ENCODE data around the gene MPPED2. TPM values are rescaled to one million over a fixed set of nuclear protein-coding genes. Genes with fewer than 3 reads are reported as not detected.

MPPED2 gene
- total and polyA plus RNA-seq, 4 donors, result 0.11 to 5.6 (median 1.1) TPM

DNA sequence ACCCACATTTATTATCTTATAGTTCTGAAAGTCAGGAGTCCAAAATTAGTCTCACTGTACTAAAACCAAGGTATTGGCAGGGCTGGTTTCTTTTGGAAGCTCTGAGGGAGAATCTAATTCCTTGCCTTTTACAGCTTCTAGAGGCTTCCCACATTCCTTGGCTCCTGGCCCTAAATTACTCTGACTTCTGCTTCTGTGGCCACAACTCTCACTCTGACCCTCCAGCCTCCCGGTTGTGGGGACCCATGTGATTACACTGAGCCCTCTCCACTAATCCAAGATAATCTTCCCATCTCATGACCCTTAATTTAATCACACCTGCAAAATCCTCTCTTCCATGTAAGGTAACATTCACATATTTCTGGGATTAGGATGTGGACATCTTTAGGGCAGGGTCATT is 152.3 kb downstream of the MPPED2 start:
- Histone ChIP-seq H3K9me3 (ENCODE audit: control insufficient read depth in 4 of 4, insufficient read depth in 3 of 4, low read length in 3 of 4) (no peaks in the 10 kb centered on the region), H3K27ac (ENCODE audit: low read depth in 1 of 2, low read length in 1 of 2) (no peak overlapping the region), H3K36me3 (ENCODE audit: control insufficient read depth in 4 of 4, insufficient read depth in 4 of 4, low read length in 4 of 4) (no peaks in the 10 kb centered on the region), H3K27me3 (ENCODE audit: control insufficient read depth in 3 of 3, insufficient read depth in 3 of 3, low read length in 2 of 3) (no peaks in the 10 kb centered on the region), H3K4me1 (ENCODE audit: control insufficient read depth in 5 of 5, insufficient read depth in 5 of 5, low read length in 5 of 5) (peaks cover 0 to 10% (median 2%) of the 10 kb centered on the region in 5 donors), H3K9ac (ENCODE audit: insufficient read depth in 1 of 2, low read length in 2 of 2) (no peak overlapping the region), H3K4me3 (no peak overlapping the region)
- TF ChIP-seq, protein P1, sequence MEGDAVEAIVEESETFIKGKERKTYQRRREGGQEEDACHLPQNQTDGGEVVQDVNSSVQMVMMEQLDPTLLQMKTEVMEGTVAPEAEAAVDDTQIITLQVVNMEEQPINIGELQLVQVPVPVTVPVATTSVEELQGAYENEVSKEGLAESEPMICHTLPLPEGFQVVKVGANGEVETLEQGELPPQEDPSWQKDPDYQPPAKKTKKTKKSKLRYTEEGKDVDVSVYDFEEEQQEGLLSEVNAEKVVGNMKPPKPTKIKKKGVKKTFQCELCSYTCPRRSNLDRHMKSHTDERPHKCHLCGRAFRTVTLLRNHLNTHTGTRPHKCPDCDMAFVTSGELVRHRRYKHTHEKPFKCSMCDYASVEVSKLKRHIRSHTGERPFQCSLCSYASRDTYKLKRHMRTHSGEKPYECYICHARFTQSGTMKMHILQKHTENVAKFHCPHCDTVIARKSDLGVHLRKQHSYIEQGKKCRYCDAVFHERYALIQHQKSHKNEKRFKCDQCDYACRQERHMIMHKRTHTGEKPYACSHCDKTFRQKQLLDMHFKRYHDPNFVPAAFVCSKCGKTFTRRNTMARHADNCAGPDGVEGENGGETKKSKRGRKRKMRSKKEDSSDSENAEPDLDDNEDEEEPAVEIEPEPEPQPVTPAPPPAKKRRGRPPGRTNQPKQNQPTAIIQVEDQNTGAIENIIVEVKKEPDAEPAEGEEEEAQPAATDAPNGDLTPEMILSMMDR (IDR thresholded peaks at IDR 0.05; ENCODE audit: control extremely low read depth, extremely low read depth), result no peak
- 45 to 69% methylated on average over 1 of the region's 1 CpG for WGBS, 2 donors
- DNase-seq (no peak), ATAC-seq (ENCODE audit: insufficient read depth, low FRiP score) (no peak)

DNA sequence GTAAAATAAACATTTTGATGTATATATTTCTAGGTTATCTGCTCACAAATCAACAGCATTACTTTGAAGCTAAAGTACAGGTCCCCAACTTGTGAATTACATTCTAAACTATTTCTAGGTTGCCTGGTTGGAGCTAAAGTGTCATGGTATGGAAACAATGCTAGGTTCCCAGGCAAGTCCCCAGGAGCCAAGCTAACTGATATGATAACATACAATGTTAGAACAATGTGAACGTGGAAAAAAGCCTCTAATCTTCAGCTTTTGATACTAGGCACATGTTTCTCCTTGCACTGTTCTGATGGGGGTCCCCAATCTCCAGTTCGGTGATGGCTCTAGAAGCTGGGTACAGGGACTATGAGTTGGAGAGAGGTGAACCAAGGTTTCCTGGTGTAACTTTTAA is 153.4 kb downstream of the MPPED2 start:
- TF ChIP-seq, protein P1 (IDR thresholded peaks at IDR 0.05; ENCODE audit: control extremely low read depth, extremely low read depth), result no peak
- Histone ChIP-seq H3K27ac (ENCODE audit: low read depth in 1 of 2, low read length in 1 of 2) (no peak overlapping the region), H3K4me3 (no peak overlapping the region), H3K36me3 (ENCODE audit: control insufficient read depth in 4 of 4, insufficient read depth in 4 of 4, low read length in 4 of 4) (no peaks in the 10 kb centered on the region), H3K4me1 (ENCODE audit: control insufficient read depth in 5 of 5, insufficient read depth in 5 of 5, low read length in 5 of 5) (peaks cover 0 to 10% (median 2%) of the 10 kb centered on the region in 5 donors), H3K27me3 (ENCODE audit: control insufficient read depth in 3 of 3, insufficient read depth in 3 of 3, low read length in 2 of 3) (no peaks in the 10 kb centered on the region), H3K9ac (ENCODE audit: insufficient read depth in 1 of 2, low read length in 2 of 2) (no peak overlapping the region), H3K9me3 (ENCODE audit: control insufficient read depth in 4 of 4, insufficient read depth in 3 of 4, low read length in 3 of 4) (no peaks in the 10 kb centered on the region)
- no peak for DNase-seq
- no peak for ATAC-seq (ENCODE audit: insufficient read depth, low FRiP score)
- 79 to 85% methylated on average over 2 of the region's 2 CpGs for WGBS, 2 donors

GRCh38 chr11:30432178-30432577 is 154.0 kb downstream of the MPPED2 start:
- no peak for DNase-seq
- Histone ChIP-seq H3K9me3 (ENCODE audit: control insufficient read depth in 4 of 4, insufficient read depth in 3 of 4, low read length in 3 of 4) (no peaks in the 10 kb centered on the region), H3K27ac (ENCODE audit: low read depth in 1 of 2, low read length in 1 of 2) (no peak overlapping the region), H3K27me3 (ENCODE audit: control insufficient read depth in 3 of 3, insufficient read depth in 3 of 3, low read length in 2 of 3) (no peaks in the 10 kb centered on the region), H3K4me3 (no peak overlapping the region), H3K4me1 (ENCODE audit: control insufficient read depth in 5 of 5, insufficient read depth in 5 of 5, low read length in 5 of 5) (peaks cover 0 to 10% (median 2%) of the 10 kb centered on the region in 5 donors), H3K9ac (ENCODE audit: insufficient read depth in 1 of 2, low read length in 2 of 2) (no peak overlapping the region), H3K36me3 (ENCODE audit: control insufficient read depth in 4 of 4, insufficient read depth in 4 of 4, low read length in 4 of 4) (no peaks in the 10 kb centered on the region)
- ATAC-seq (ENCODE audit: insufficient read depth, low FRiP score), result no peak
- TF ChIP-seq, protein P1 (IDR thresholded peaks at IDR 0.05; ENCODE audit: control extremely low read depth, extremely low read depth), result no peak
- WGBS, 2 donors, result 78 to 82% methylated on average over 1 of the region's 1 CpG

All from lung (tissue), 12 donors.